HL-60 (cell line): ENCODE results near the gene PCID2.

Experiments used
- CTCF ChIP-seq: IDR thresholded peaks from one replicate; pipeline ENCODE4 v1.5.1; 2011; ENCODE audit warnings: low read length, control low read depth, inconsistent platforms; ENCODE audit not compliant: insufficient read depth
- GABPA ChIP-seq: IDR thresholded peaks from 2 replicates; pipeline ENCODE4 v1.6.1; 2012; ENCODE audit warnings: low read depth
- POLR2AphosphoS5 ChIP-seq: IDR thresholded peaks from 2 replicates; pipeline ENCODE4 v1.6.1; 2012; ENCODE audit warnings: low read depth

- TF ChIP-seq CTCF: no peak
- no peak for TF ChIP-seq POLR2AphosphoS5
- TF ChIP-seq GABPA: no peak
Observed at GRCh38 chr13:113182046-113182445, 26.4 kb downstream of the PCID2 start.
